ENCODE data around the gene BLM. TPM values are rescaled to one million over a fixed set of nuclear protein-coding genes. Genes with fewer than 3 reads are reported as not detected.

The BLM gene
- total RNA-seq (2021; ENCODE audit: unreplicated experiment) (24.6 TPM), Bru-seq, nascent RNA (percentile 65 among the genes with signal in this experiment), BruChase-seq, experiment 1, labeled RNA remaining after a 6-hour chase (percentile 64 among the genes with signal in this experiment), BruChase-seq, experiment 2, labeled RNA remaining after a 2-hour chase (percentile 64 among the genes with signal in this experiment)
- polyA plus RNA-seq (2012), result 8.2 and 11.1 TPM in 2 replicates
- long read RNA-seq, full-length matches to known transcripts, result 18 of 47 reads
- long read RNA-seq, partial matches to known transcripts, result 23 of 47 reads
- long read RNA-seq, other reads (novel, unspliced or antisense), result 6 of 47 reads

- peak within 1 kb of the TSS; percentile 82 for H3K4me2 ChIP-seq (ENCODE audit: low read length)
- RAD21 ChIA-PET (ENCODE audit: low non-redundant PET in 1 of 2, low total read pairs in 2 of 2, uncharacterized antibody in 2 of 2, unreplicated experiment in 2 of 2), result interaction anchor here (0.6 to 0.7 kb wide), 2 partner anchors 151 to 216 kb away, joined by 3 read pairs; partner anchors contain the start of gene FURIN (in 1 of the 2)
- peak within 1 kb of the TSS; percentile 74 for H3K27ac ChIP-seq (ENCODE audit: low read depth, low read length)
- peaks cover 42% of the 10 kb centered on the region for H3K79me2 ChIP-seq (ENCODE audit: insufficient read depth, low read length)
- peak within 1 kb of the TSS; percentile 59 for H2AFZ ChIP-seq (ENCODE audit: low read depth, low read length, poor library complexity, severe bottlenecking)
- H3K4me1 ChIP-seq (ENCODE audit: control insufficient read depth in 1 of 2, insufficient read depth in 2 of 2, low read length in 2 of 2), result peaks cover 11 to 19% of the 10 kb centered on the region in 2 experiments
- TSS peak; percentile 74 for BruUV-seq (replicated peaks)
- peak; percentile 99 for ATAC-seq
- no peaks in the 10 kb centered on the region for H3K9me3 ChIP-seq (ENCODE audit: control insufficient read depth in 1 of 2, insufficient read depth in 1 of 2, low read depth in 1 of 2, low read length in 2 of 2)
- peak within 1 kb of the TSS; percentile 84 for H3K9ac ChIP-seq (ENCODE audit: low read length)
- H4K20me1 ChIP-seq (ENCODE audit: insufficient read depth), result no peaks in the 10 kb centered on the region
- H3K9me2 ChIP-seq (ENCODE audit: insufficient read depth), result no peaks in the 10 kb centered on the region
- H3K27me3 ChIP-seq (ENCODE audit: insufficient read depth, low read length), result no peaks in the 10 kb centered on the region
- H3K4me3 ChIP-seq (replicated peaks in 1 of 2; ENCODE audit: low read depth in 1 of 2, low read length in 2 of 2), result peak within 1 kb of the TSS; percentile 75 to 80
- intact Hi-C loops (cut with micrococcal nuclease), result loop anchor here (5.0 kb wide), 1 partner anchor 145 kb away; no protein-coding TSS in a partner anchor
- CTCF ChIA-PET, result interaction anchor here (0.8 to 1.1 kb wide), 3 partner anchors 52 to 169 kb away, joined by 3 to 4 read pairs (median 4); no protein-coding TSS in a partner anchor
- peak; percentile 92 for DNase-seq (ENCODE audit: low read depth, low spot score)
- no peaks in the 10 kb centered on the region for H3K36me3 ChIP-seq (ENCODE audit: control insufficient read depth in 1 of 2, insufficient read depth in 2 of 2, low read length in 2 of 2)
- POLR2A ChIA-PET, result interaction anchor here (1.3 to 1.9 kb wide), 2 partner anchors 12 to 29 kb away, joined by 4 to 7 read pairs; no protein-coding TSS in a partner anchor
- TF ChIP-seq YY1 (IDR thresholded peaks at IDR 0.05; ENCODE audit: extremely low read depth, insufficient replicate concordance, low read depth, low read length) (no peak), ZNF274 (IDR thresholded peaks at IDR 0.05; ENCODE audit: low read depth, low read length) (no peak), POLR2AphosphoS5 (IDR thresholded peaks at IDR 0.05; ENCODE audit: low read depth, low read length) (peak; percentile 86), RAD21 (IDR thresholded peaks at IDR 0.05; ENCODE audit: low read depth) (no peak), CEBPB (IDR thresholded peaks at IDR 0.05; ENCODE audit: low read depth) (no peak), EZH2 (IDR thresholded peaks at IDR 0.05) (no peak), SRF (IDR thresholded peaks at IDR 0.05; ENCODE audit: low read depth) (no peak), EZH2phosphoT487 (IDR thresholded peaks at IDR 0.05; ENCODE audit: borderline replicate concordance) (no peak), ELF1 (IDR thresholded peaks at IDR 0.05; ENCODE audit: borderline replicate concordance, low read depth) (no peak; the same call in 1 of the 2 replicates), ZFX (IDR thresholded peaks at IDR 0.05) (peak; percentile 42; the same call in 1 of the 2 replicates), EGR1 (IDR thresholded peaks at IDR 0.05; ENCODE audit: low read depth) (no peak), CTCF (IDR thresholded peaks at IDR 0.05 in 2 of 3, conservative IDR thresholded peaks at IDR 0.05 in 1 of 3; ENCODE audit: borderline replicate concordance in 1 of 3, insufficient read depth in 1 of 3, low read depth in 2 of 3, low read length in 2 of 3) (peak in 1 of 3 experiments; percentile 20; a peak in 1 of 6 replicates), SP1 (IDR thresholded peaks at IDR 0.05; ENCODE audit: low read depth) (peak; percentile 93), MAX (IDR thresholded peaks at IDR 0.05) (peak; percentile 92), FOSL1 (IDR thresholded peaks at IDR 0.05; ENCODE audit: low read depth) (no peak), REST (IDR thresholded peaks at IDR 0.05; ENCODE audit: low read depth) (no peak), ATF3 (IDR thresholded peaks at IDR 0.05) (no peak), SIN3A (IDR thresholded peaks at IDR 0.05; ENCODE audit: low read depth) (peak; percentile 99)
Measured at GRCh38 chr15:90716976-90717821, at the start of gene BLM. Gene BLM, plus strand, starts transcription at chr15:90717346. Its CDS starts 30,047 bp downstream, at chr15:90747393.

All from HCT116 (cell line).